H1 (cell line): ENCODE data around the gene CD99. TPM values are rescaled to one million over a fixed set of nuclear protein-coding genes. Genes with fewer than 3 reads are reported as not detected.

ENCODE experiments used
- HDAC2 ChIP-seq, 2 experiments: fragments of 300-600 bp in 1 of 2; sonication (generic) in 1 of 2; IDR thresholded peaks; 2 replicates each; pipeline ENCODE4 v1.6.1; 2011 to 2012; ENCODE audit warnings: low read depth in 2 of 2, low read length in 2 of 2, mild to moderate bottlenecking in 2 of 2, moderate library complexity in 2 of 2, borderline replicate concordance in 1 of 2, inconsistent platforms in 1 of 2
- JUND ChIP-seq: IDR thresholded peaks from 2 replicates; pipeline ENCODE4 v1.6.1; 2011; ENCODE audit warnings: mild to moderate bottlenecking, improper control_type of control experiment, low read length
- POLR2A ChIP-seq, 2 experiments: IDR thresholded peaks; 1 replicate in 1 of 2; 2 replicates in 1 of 2; pipeline ENCODE4 v1.6.1; 2011; ENCODE audit warnings: low read depth in 2 of 2, low read length in 2 of 2, mild to moderate bottlenecking in 2 of 2; ENCODE audit errors: control extremely low read depth in 1 of 2
- POU5F1 ChIP-seq: IDR thresholded peaks from 2 replicates; pipeline ENCODE4 v1.6.1; 2011; ENCODE audit warnings: low read depth, mild to moderate bottlenecking, low read length, moderate library complexity
- RAD21 ChIP-seq, 2 experiments: IDR thresholded peaks in 1 of 2; conservative IDR thresholded peaks in 1 of 2; 2 replicates each; pipeline ENCODE4 v1.6.1; 2011; ENCODE audit warnings: low read depth in 2 of 2, low read length in 2 of 2, improper control_type of control experiment in 1 of 2, inconsistent platforms in 1 of 2, mild to moderate bottlenecking in 1 of 2, moderate library complexity in 1 of 2
- USF2 ChIP-seq: IDR thresholded peaks from 2 replicates; pipeline ENCODE4 v1.6.1; 2011; ENCODE audit warnings: low read length, improper control_type of control experiment
- ZNF274 ChIP-seq: IDR thresholded peaks from 2 replicates; pipeline ENCODE4 v1.7.0; 2012; ENCODE audit warnings: low read length, borderline replicate concordance; ENCODE audit errors: extremely low read depth
- polyA plus RNA-seq, 7 experiments: library from polyadenylated mRNA; depleted of rRNA in 3 of 7; stranded (reverse) in 5 of 7; unstranded in 2 of 7; fragments of >200 nt in 5 of 7; fragments of 200-250 nt in 2 of 7; gene quantifications; 1 replicate in 5 of 7; 2 replicates in 1 of 7; 4 replicates in 1 of 7; pipeline versions ENCODE4 v1.2.1 to v1.2.3, GENCODE V29; 2011 to 2013; ENCODE audit warnings: missing spikeins in 2 of 7, mixed read lengths in 2 of 7
- total RNA-seq: library from RNA; stranded (reverse); fragmentation: NEBNext Ultra II Directional; extraction: Animal tissue kit (Norgen Biotek cat#: 25700); gene quantifications from 2 replicates; pipeline ENCODE4 v1.2.1, GENCODE V29; 2021

The CD99 gene
- total and polyA plus RNA-seq, 2 of the 8 experiments (the other 6 are each of a cell fraction or from before 2014, with no cell fraction given), result 30.1 to 47.8 TPM

- TF ChIP-seq ZNF274, result no peak
- no peak for TF ChIP-seq HDAC2 (IDR thresholded peaks at IDR 0.05; ENCODE audit: borderline replicate concordance in 1 of 2, low read depth in 2 of 2, low read length in 2 of 2)
- no peak for TF ChIP-seq POU5F1
- TF ChIP-seq RAD21 (IDR thresholded peaks at IDR 0.05 in 1 of 2, conservative IDR thresholded peaks at IDR 0.05 in 1 of 2; ENCODE audit: low read depth in 2 of 2, low read length in 2 of 2), result no peak
- no peak for TF ChIP-seq POLR2A (IDR thresholded peaks at IDR 0.05; ENCODE audit: control extremely low read depth in 1 of 2, low read depth in 2 of 2, low read length in 2 of 2)
- no peak for TF ChIP-seq JUND
- TF ChIP-seq USF2, result no peak
- TF ChIP-seq, all 59 proteins: peak for 7
Observed at GRCh38 chrX:2690856-2691542, at the start of gene CD99 (continued).
